ENCODE results near the gene CA11. TPM values are rescaled to one million over a fixed set of nuclear protein-coding genes. Genes with fewer than 3 reads are reported as not detected.
"Not testable (repeated sequence)": the region's sequence is repeated elsewhere in the genome, so short reads cannot be mapped to it uniquely, and the experiment has no call there.

CA11 gene
- total RNA-seq, 2 donors from 2014 or later = 3.0 to 4.6 TPM

DNA sequence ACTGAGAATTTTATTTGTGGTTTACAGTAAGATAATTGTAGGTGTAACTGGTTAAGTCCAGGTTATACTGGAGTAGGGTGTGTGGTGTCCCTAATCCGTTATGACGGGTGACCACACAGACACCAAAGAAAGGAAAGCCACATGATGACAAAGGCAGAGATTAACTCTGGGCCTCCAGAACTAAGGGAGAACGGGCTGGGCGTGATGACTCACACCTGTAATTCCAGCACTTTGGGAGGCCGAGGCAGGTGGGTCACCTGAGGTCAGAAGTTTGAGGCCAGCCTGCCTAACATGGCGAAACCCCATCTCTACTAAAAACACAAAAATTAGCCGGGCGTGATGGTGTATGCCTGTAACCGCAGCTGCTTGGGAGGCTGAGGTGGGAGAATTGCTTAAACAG is 39.6 kb upstream of the CA11 start:
- TF ChIP-seq, protein P1, sequence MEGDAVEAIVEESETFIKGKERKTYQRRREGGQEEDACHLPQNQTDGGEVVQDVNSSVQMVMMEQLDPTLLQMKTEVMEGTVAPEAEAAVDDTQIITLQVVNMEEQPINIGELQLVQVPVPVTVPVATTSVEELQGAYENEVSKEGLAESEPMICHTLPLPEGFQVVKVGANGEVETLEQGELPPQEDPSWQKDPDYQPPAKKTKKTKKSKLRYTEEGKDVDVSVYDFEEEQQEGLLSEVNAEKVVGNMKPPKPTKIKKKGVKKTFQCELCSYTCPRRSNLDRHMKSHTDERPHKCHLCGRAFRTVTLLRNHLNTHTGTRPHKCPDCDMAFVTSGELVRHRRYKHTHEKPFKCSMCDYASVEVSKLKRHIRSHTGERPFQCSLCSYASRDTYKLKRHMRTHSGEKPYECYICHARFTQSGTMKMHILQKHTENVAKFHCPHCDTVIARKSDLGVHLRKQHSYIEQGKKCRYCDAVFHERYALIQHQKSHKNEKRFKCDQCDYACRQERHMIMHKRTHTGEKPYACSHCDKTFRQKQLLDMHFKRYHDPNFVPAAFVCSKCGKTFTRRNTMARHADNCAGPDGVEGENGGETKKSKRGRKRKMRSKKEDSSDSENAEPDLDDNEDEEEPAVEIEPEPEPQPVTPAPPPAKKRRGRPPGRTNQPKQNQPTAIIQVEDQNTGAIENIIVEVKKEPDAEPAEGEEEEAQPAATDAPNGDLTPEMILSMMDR (IDR thresholded peaks at IDR 0.05) = no peak
- no peaks in the 10 kb centered on the region for H3K36me3 ChIP-seq

DNA sequence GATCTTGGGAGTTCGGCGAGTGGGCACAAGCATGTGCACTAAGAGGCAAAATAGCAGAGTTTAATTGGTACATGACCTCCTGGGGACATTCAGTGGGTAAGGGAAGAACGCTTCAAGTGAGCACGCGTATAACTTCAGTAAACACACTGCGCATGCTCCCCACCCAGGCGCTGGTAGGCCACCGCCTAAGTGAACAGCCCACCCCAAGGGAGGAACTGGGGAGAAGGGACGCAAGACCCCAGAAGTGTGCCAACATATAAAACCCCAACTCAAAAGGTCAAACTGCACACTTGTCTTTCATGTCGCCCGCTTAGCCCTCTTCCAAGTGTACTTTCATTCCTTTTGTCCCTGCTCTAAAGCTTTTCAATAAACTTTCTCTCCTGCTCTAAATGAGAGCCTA is 37.4 kb upstream of the CA11 start:
- Histone ChIP-seq H3K4me1 (ENCODE audit: control insufficient read depth in 1 of 2, low read depth in 2 of 2) (no peaks in the 10 kb centered on the region), H3K27me3 (replicated peaks; ENCODE audit: insufficient read depth) (no peaks in the 10 kb centered on the region), H3K36me3 (no peaks in the 10 kb centered on the region), H3K4me3 (peak overlapping the region; percentile 16), H3K9me3 (no peaks in the 10 kb centered on the region), H3K27ac (no peak overlapping the region)
- TF ChIP-seq, protein P1 (IDR thresholded peaks at IDR 0.05) = no peak
- ATAC-seq (ENCODE audit: insufficient number of reproducible peaks, low FRiP score, low read depth) (no peak), DNase-seq (ENCODE audit: low spot score) (no peak)

More for the DNA sequence above, 39.6 kb upstream of the CA11 start:
- no peak for ATAC-seq (ENCODE audit: insufficient number of reproducible peaks, low FRiP score, low read depth)
- Histone ChIP-seq H3K9me3 (no peaks in the 10 kb centered on the region), H3K27me3 (replicated peaks; ENCODE audit: insufficient read depth) (no peaks in the 10 kb centered on the region), H3K27ac (no peak overlapping the region), H3K4me1 (ENCODE audit: control insufficient read depth in 1 of 2, low read depth in 2 of 2) (no peaks in the 10 kb centered on the region), H3K4me3 (no peak overlapping the region)
- no peak for DNase-seq (ENCODE audit: low spot score)

GRCh38 chr19:48681127-48681470 is 35.1 kb upstream of the CA11 start:
- H3K27ac ChIP-seq = no peak overlapping the region
- no peak for DNase-seq (ENCODE audit: low spot score)
- ATAC-seq (ENCODE audit: insufficient number of reproducible peaks, low FRiP score, low read depth) = no peak

DNA sequence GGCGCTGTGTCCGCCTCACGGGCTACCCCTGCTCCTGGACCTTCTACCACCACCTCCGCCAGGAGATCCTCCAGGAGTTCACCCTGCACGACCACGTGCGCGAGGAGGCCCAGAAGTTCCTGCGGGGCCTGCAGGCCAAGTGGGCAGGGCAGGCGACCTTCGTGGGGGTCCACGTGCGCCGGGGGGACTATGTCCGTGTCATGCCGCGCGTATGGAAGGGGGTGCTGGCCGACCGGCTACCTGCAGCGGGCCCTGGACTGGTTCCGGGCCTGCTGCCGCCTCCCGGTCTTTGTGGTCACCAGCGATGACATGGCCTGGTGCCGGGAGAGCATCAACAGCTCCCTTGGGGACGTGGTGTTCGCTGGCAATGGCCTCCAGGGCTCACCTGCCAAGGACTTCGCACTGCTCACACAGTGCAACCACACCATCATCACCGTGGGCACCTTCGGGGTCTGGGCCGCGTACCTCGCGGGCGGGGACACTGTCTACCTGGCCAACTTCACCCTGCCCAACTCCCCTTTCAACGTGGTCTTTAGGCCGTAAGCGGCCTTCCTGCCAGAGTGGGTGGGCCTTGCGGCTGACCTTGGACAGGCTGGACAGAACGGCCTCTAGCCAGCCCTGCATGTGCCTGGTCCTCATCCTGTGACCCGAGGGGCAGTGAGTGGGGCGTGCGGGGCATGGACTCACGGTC is 34.6 kb upstream of the CA11 start:
- Histone ChIP-seq H3K36me3 (no peaks in the 10 kb centered on the region), H3K4me1 (ENCODE audit: control insufficient read depth in 1 of 2, low read depth in 2 of 2) (no peaks in the 10 kb centered on the region), H3K27ac (no peak overlapping the region), H3K4me3 (no peak overlapping the region), H3K27me3 (replicated peaks; ENCODE audit: insufficient read depth) (no peaks in the 10 kb centered on the region), H3K9me3 (no peaks in the 10 kb centered on the region)
- ATAC-seq (ENCODE audit: insufficient number of reproducible peaks, low FRiP score, low read depth) (no peak), DNase-seq (ENCODE audit: low spot score) (no peak)
- TF ChIP-seq, protein P1 (IDR thresholded peaks at IDR 0.05) = no peak

More at GRCh38 chr19:48681127-48681470, 35.1 kb upstream of the CA11 start:
- TF ChIP-seq, protein P1 (IDR thresholded peaks at IDR 0.05) = no peak
- H3K27me3 ChIP-seq (replicated peaks; ENCODE audit: insufficient read depth) = no peaks in the 10 kb centered on the region
- no peaks in the 10 kb centered on the region for H3K36me3 ChIP-seq
- H3K9me3 ChIP-seq = no peaks in the 10 kb centered on the region
- no peak overlapping the region for H3K4me3 ChIP-seq
- no peaks in the 10 kb centered on the region for H3K4me1 ChIP-seq (ENCODE audit: control insufficient read depth in 1 of 2, low read depth in 2 of 2)

DNA sequence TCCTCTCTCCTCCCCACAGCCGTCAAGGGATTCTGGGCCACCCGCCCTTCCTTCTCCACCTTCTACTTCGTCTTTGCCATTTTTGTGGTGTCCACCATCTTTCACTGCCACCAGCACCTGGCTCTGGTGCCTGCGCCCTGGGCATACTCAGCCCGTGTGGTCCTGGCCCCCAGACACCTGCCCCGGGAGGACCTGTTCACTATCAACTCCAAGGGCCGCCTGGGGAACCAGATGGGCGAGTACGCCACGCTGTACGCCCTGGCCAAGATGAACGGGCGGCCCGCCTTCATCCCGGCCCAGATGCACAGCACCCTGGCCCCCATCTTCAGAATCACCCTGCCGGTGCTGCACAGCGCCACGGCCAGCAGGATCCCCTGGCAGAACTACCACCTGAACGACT is 34.0 kb upstream of the CA11 start:
- not testable (repeated sequence) for H3K27me3 ChIP-seq (replicated peaks; ENCODE audit: insufficient read depth); ATAC-seq (ENCODE audit: insufficient number of reproducible peaks, low FRiP score, low read depth); DNase-seq (ENCODE audit: low spot score); H3K36me3 ChIP-seq; H3K9me3 ChIP-seq; H3K27ac ChIP-seq; H3K4me3 ChIP-seq; H3K4me1 ChIP-seq (ENCODE audit: control insufficient read depth in 1 of 2, low read depth in 2 of 2)

DNA sequence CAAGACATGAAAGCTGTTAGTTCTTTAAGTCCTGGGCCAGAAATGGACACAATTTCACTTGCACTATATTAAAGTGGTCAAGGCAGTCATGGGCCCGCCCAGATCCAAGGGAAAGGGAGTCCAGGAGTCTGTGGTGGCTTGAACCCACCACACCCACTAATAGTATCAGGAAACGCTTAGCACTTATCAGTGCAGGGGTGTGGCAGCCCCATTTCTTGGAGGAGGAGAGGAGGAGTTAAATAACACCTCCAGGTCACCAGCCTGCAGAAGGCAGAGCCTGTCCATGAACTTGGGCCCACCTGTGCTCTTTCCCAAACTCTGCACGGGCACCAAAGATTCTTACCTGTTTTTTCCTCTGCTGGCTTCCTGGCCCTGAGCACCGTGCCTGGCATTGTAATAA is 32.2 kb upstream of the CA11 start:
- peaks cover 0 to 3% of the 10 kb centered on the region in 2 donors for H3K4me1 ChIP-seq (ENCODE audit: control insufficient read depth in 1 of 2, low read depth in 2 of 2)
- H3K27ac ChIP-seq = no peak overlapping the region
- H3K9me3 ChIP-seq = no peaks in the 10 kb centered on the region
- ATAC-seq (ENCODE audit: insufficient number of reproducible peaks, low FRiP score, low read depth) (no peak), DNase-seq (ENCODE audit: low spot score) (no peak)
- no peak overlapping the region for H3K4me3 ChIP-seq
- no peaks in the 10 kb centered on the region for H3K27me3 ChIP-seq (replicated peaks; ENCODE audit: insufficient read depth)
- TF ChIP-seq, protein P1 (IDR thresholded peaks at IDR 0.05) = no peak
- no peaks in the 10 kb centered on the region for H3K36me3 ChIP-seq

All from thoracic aorta (tissue), 2 donors.